ENCODE results near the gene KCTD12.

DNA sequence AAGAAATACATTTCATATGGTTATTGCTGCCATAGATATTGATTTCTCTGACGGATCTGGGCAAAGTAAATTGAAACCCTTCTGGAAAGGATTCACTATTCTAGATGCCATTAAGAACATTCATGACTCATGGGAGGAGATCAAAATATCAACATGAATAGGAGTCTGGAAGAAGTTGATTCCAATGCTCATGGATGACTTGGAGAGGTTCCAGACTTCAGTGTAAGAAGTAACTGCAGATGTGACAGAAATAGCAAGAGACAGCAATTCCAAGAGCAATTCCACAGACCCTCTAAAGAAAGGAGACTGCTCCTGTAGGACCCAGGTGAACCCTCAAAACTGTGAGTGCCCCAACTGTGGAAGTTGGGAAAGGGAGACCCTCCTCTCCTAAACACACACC, 30.9 kb upstream of the KCTD12 start:
- TF ChIP-seq CTCF (IDR thresholded peaks at IDR 0.05) = no peak
- TF ChIP-seq POLR2AphosphoS5 (IDR thresholded peaks at IDR 0.05) = no peak
- TF ChIP-seq POLR2A (IDR thresholded peaks at IDR 0.05) = no peak

Measured in prostate gland (tissue), 2 donors.